HG02759 (cell line): ENCODE results near the gene TMEM273.
A peak's percentile ranks its signal among the peaks of the same experiment; 100 is the strongest.
"Not testable (repeated sequence)": the region's sequence is repeated elsewhere in the genome, so short reads cannot be mapped to it uniquely, and the experiment has no call there.

Source experiments
- ATAC-seq: cut with Tn5 transposase; IDR thresholded peaks from one replicate; pipeline ENCODE4 v1.9.1; 2021; ENCODE audit warnings: mild to moderate bottlenecking, moderate library complexity; ENCODE audit not compliant: unreplicated experiment

TMEM273 gene

GRCh38 chr10:49207113-49207512, 18.9 kb upstream of the TMEM273 start:
- ATAC-seq = peak; percentile 79

DNA sequence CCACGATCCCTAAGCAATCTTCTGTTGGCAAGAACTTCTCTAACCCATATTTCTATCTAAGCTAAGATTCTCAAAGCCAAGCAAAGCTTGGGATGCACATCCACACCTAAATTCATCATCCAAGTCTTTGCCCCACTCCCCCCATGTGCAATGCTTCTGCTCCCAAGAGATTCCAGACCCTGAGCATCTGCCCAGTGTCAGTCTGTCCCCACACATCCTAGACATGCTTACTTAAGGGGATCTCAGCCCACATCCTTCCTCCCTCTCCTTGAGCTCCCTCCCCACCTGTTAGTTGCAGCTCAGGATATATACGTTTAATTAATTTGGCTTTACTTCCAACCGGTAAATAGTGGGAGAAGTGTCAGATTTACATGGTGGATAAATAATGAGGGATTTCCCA, 17.0 kb upstream of the TMEM273 start:
- ATAC-seq = no peak

DNA sequence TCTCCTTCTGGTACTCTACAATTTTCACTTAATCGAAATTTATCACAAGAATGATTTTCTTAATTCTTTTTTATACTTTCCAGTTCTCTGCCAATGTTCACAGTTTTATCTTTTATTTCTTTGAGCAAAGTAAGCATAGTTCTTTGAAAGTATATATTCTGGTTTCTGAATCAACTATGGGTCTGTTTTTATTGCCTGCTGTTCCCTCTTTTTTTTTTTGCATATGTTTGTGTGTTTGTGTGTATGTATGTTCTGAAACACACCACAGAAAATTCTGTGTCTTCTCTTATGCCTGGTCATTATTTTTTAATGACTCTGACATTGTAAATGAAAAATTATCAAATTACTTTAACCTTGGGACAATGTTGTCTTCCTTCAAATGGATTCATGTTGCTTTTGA, 15.9 kb upstream of the TMEM273 start:
- no peak for ATAC-seq

- no peak for ATAC-seq
Observed at GRCh38 chr10:49202266-49202665, 14.1 kb upstream of the TMEM273 start.

DNA sequence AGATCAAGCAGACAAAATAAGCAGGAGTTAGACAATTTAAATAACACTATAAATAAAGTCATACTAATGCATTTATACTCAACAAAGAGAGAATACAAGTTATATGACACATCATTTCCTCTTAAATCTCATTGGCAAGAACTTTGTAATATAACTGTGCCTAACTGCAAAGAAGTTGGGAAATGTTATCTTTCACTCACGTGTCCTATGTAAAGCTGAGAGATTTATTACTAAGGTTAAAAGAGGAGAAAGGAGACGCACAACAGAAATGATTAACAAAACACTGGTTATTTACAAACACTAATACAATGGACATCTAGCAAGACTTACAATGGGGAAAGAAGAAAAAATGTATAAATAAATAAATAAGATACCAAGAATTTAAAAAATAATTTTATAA, 12.7 kb upstream of the TMEM273 start:
- ATAC-seq = no peak

GRCh38 chr10:49197171-49197570, 9.0 kb upstream of the TMEM273 start:
- no peak for ATAC-seq

GRCh38 chr10:49195864-49196263, 7.7 kb upstream of the TMEM273 start:
- ATAC-seq = not testable (repeated sequence)

DNA sequence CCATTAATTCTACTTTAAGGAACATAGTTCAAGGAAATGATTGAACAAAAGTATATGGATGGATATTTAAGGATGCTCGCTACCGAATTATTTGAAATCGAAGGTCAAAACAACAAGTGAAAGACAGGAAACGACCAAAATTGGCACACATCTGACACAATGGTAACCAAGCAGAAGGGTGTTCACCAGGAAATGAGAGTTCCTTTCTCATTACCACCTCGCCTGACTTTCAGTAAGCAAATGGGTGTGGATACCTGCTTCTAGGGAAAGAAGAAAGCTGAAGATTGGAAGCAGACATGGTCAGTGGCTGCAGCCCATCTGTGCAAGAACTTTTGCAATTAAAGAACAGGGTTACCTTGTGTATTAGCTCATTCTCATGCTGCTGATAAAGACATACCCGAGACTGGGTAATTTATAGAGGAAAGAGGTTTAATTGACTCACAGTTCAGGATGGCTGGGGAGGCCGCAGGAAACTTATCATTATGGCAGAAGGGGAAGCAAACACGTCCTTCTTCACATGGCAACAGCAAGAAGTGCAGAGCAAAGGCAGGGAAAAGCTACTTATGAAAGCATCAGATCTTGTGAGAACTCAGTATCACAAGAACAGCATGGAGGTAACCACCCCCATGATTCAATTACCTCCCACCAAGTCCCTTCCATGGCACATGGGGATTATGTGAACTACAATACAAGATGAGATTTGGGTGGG, 6.2 kb upstream of the TMEM273 start:
- no peak for ATAC-seq

DNA sequence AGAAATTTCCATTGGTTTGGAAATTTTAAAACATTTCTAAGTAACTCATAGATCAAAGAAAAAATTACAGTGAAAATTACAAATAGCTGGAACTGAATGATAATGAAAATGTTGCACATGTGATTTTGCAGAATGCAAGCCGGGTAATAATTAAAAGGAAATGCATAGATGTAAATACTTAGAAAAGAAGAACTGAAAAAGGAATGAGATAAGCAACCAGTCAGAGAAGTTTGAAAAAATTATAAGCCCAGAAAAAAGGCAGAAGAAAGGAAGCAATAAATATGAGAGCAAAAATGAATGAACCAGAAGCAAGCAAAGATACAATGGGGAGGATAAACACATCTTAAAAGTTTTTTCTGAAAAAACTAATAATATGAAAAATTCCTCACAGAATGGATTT, 3.2 kb upstream of the TMEM273 start:
- ATAC-seq = no peak

GRCh38 chr10:49189422-49189821, 1.2 kb upstream of the TMEM273 start:
- ATAC-seq = no peak

GRCh38 chr10:49187044-49187484, 1.1 kb downstream of the TMEM273 start:
- no peak for ATAC-seq

DNA sequence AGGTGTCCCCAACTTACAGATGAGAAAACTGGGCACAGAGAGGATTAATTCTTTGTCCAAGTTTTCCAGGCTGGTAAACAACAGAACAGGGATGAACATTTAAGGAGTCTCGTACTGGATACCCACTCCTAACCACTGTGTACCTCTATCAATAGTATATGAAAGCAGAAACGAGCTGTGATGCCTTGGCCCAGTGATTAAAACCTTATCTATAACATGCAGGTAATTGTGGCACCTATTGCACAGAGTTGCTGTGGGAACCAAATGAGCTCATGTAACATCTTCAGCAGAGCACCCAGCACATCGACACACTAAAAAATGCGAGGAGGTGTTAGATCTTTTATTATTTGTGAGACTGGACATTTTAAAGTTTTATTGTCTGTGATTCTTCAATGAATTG, 1.6 kb downstream of the TMEM273 start:
- ATAC-seq = no peak

DNA sequence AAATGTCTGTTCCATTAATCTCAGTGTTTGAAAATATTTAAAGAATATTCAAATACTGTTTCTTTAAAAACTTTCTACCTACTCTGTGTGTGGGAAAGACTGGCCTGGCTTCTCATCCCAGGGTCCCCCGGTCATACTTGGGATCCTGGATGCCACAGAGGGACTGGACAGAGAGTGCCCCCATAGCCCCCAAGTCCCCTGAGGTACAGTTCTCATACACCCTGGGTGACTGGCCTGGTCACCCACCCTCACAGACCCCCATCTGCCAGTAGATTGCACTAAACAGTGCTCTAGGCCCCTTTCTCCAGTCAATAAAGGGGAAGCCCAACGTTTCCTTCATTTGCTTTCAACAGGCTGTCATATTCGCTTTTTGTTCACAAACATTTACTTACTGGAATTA, 3.0 kb downstream of the TMEM273 start:
- ATAC-seq = no peak

DNA sequence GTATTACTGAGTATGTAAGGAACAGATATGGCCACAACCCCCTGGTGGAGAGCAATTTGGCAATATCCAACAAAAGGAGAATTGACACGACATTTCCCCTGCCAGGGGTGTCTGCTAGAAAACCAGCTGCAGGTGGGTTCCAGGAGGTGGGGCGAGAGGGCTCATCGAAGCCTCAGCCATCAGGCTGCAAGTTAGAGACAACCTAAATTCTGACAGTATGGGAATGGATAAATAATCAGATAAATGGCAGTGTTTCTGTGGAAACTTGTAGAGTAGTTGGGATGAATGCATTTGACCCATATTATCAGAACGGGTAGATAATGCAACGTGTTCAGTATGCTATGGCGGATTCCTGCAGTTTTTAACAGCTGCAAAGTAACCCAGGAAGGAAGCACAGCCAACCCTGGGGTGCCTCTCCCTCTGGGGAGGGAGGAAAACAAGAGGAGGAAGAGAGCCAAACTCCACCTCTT, 3.5 kb downstream of the TMEM273 start:
- ATAC-seq = no peak

DNA sequence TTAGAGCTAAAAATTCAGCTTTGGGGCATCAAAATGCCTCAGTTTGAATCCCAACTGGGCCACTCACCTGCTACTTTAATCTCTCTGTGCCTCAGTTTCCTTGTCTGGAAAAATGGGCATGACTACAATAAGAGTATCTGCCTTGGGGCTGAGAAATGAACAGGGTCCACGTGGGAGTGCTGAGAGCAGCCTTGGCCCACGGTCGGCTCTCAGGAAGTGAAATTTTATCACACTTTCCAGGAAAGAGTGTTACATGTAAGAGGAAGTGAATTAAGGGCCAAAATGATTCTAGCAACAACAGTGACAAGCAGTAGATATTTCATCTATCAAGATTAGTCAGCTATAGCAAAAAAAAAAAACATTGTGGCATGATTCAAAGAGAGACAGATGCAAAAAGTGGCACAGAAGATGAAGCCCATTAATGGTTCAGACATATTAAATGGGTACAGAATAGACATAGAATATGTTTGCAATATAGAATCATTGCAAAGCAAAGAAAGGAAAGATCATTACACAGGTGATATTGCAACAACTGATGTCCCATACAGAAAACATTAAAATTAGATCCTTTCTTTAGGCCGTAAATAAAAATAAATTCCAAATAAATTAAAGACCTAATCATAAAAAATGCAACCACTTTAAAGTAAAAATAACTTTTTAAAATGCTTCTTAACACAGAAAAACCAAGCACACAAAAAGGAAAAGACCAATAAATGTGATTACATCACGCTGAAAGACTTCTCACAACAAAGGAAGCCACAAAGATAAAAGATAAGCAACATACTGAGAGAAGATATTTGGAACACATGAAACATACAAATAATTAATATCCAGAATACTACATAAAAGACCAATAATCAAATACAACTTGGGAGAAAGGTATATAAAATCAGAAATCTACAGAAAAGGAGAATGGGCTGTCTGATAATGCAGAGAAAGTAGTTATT, 4.3 kb downstream of the TMEM273 start:
- no peak for ATAC-seq

GRCh38 chr10:49182776-49183175, 5.4 kb downstream of the TMEM273 start:
- ATAC-seq = no peak

DNA sequence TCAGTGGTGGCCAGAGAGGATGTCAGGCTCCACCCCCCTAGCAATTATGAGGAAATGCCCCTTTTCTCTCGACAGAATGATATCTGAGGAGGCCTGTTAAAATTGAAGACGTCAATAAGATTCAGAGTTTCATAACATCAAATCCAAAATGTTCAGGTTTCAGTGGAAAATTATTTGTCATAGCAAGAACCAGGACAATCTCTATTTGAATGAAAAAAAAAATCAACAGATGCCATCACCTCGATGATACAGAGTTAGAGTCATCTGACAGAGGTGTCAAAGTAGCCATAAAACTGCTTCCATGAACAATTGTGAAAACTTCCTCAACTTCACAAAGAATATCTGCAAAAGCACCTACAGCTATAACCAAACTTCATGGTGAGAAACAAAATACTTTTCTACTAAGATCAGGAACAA, 7.7 kb downstream of the TMEM273 start:
- ATAC-seq = no peak

DNA sequence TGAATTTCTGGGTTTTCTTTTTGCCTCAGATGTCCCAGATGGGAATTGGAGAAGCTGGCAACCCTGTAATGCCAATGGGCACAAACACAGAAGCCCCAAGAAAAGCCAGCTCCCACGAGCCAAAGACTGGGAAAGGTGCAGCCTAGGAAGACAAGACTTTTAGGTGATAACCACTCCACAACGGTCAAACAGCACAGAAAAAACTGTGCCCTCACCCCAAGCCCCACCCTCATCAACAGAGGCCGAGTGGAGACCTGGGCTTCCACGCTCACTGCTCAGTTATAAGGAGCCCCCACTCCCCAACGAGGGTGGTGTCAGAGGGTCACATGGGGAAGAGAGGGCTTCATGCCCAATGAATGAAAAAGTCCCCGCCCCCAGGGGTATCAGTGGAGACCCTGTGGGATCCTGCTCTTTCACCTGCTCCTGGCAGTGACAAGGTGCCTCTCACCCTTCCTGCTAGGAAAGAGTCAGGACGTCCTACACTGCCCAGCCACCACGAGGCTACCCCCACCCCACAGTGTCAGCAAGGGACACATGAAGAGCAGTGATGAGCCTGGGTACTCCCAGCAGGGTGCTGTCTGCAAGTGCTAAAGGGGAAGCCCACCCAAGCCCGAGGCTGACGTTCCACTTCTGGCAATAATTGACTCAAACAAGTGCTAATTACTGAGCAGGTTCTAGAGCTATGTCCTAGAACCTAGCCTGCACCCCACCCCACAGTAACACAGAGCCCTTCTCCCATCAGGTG, 8.3 kb downstream of the TMEM273 start:
- ATAC-seq = no peak

- no peak for ATAC-seq
Observed at GRCh38 chr10:49178489-49179471, 9.4 kb downstream of the TMEM273 start.
